ENCODE measurements around the gene CCDC152. TPM values are rescaled to one million over a fixed set of nuclear protein-coding genes. Genes with fewer than 3 reads are reported as not detected.
A peak's percentile ranks its signal among the peaks of the same experiment; 100 is the strongest.

The CCDC152 gene
- total and polyA plus RNA-seq, 10 of the 15 experiments (the other 5 are each of a cell fraction or from before 2014, with no cell fraction given): 0.12 to 25.8 (median 13.5) TPM

DNA sequence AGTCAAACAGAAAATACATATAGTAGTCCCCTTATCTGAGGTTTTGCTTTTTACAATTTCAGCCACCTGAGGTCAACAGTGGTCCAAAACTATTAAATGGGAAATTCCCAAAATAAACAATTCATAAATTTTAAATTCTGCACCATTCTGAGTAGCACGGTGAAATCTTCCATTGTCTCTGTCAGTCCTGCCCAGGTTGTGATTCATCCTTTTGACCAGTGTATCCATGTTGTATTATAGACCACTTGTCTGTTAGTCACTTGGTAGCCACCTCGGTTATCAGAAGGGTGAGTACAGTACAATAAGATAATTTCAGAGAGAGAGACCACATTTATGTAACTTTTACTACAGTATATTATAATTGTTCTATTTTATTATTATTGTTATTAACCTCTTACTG is 2.8 kb downstream of the CCDC152 start:
- in situ Hi-C loops (cut with MboI): no loop called here
- ChIA-PET CTCF (interaction anchor here (0.6 kb wide), 1 partner anchor 8 kb away, joined by 4 read pairs; no protein-coding TSS in a partner anchor), RAD21 (ENCODE audit: unreplicated experiment) (no interaction called here), POLR2A (no interaction called here), SMC1A (ENCODE audit: uncharacterized antibody, unreplicated experiment) (interaction anchor here (0.6 kb wide), 1 partner anchor 244 kb away, joined by 3 read pairs; no protein-coding TSS in a partner anchor)
- no peak overlapping the region for H3K27ac ChIP-seq (ENCODE audit: control insufficient read depth, insufficient read depth)
- H3K27me3 ChIP-seq (replicated peaks in 1 of 2; ENCODE audit: control insufficient read depth in 2 of 2, insufficient read depth in 2 of 2, low read length in 1 of 2): no peaks in the 10 kb centered on the region
- H3K4me3 ChIP-seq: no peak overlapping the region
- no TSS peak for BruUV-seq (replicated peaks)
- FAIRE-seq: peak; percentile 35
- H3K36me3 ChIP-seq (ENCODE audit: control insufficient read depth in 2 of 2, insufficient read depth in 2 of 2, low read length in 1 of 2): no peaks in the 10 kb centered on the region; a peak in 1 of 4 replicates
- intact Hi-C loops (cut with micrococcal nuclease; ENCODE audit: unreplicated experiment): no loop called here
- no peaks in the 10 kb centered on the region for H3K9me3 ChIP-seq (replicated peaks; ENCODE audit: control insufficient read depth, insufficient read depth, low read length)
- H3K9ac ChIP-seq (ENCODE audit: control insufficient read depth, insufficient read depth, low read length): no peak overlapping the region
- no peak overlapping the region for H3K4me2 ChIP-seq (ENCODE audit: control insufficient read depth, insufficient read depth)
- TF ChIP-seq SIN3A (IDR thresholded peaks at IDR 0.05; ENCODE audit: low read depth, low read length) (no peak), HDAC6 (IDR thresholded peaks at IDR 0.05; ENCODE audit: unreplicated experiment) (no peak), CTCF (IDR thresholded peaks at IDR 0.05 in 2 of 3, conservative IDR thresholded peaks at IDR 0.05 in 1 of 3; ENCODE audit: control insufficient read depth in 2 of 3, extremely low read depth in 1 of 3, insufficient read depth in 1 of 3, low read depth in 3 of 3, low read length in 3 of 3) (no peak), ESRRA (IDR thresholded peaks at IDR 0.05; ENCODE audit: low read length) (no peak), ZNF24 (IDR thresholded peaks at IDR 0.05) (no peak), RUNX3 (IDR thresholded peaks at IDR 0.05; ENCODE audit: low read length) (no peak), NR2C2 (IDR thresholded peaks at IDR 0.05; ENCODE audit: borderline replicate concordance, control insufficient read depth, insufficient read length, low read depth) (no peak), WRNIP1 (IDR thresholded peaks at IDR 0.05; ENCODE audit: borderline replicate concordance, low read depth, low read length) (no peak), REST (IDR thresholded peaks at IDR 0.05; ENCODE audit: low read depth, low read length) (no peak), SRF (IDR thresholded peaks at IDR 0.05; ENCODE audit: low read depth in 2 of 2, low read length in 2 of 2) (no peak), HDAC2 (IDR thresholded peaks at IDR 0.05) (no peak), STAT1 (conservative IDR thresholded peaks at IDR 0.05) (no peak), ZBED1 (IDR thresholded peaks at IDR 0.05; ENCODE audit: borderline replicate concordance) (no peak)
- TF ChIP-seq, protein P1, sequence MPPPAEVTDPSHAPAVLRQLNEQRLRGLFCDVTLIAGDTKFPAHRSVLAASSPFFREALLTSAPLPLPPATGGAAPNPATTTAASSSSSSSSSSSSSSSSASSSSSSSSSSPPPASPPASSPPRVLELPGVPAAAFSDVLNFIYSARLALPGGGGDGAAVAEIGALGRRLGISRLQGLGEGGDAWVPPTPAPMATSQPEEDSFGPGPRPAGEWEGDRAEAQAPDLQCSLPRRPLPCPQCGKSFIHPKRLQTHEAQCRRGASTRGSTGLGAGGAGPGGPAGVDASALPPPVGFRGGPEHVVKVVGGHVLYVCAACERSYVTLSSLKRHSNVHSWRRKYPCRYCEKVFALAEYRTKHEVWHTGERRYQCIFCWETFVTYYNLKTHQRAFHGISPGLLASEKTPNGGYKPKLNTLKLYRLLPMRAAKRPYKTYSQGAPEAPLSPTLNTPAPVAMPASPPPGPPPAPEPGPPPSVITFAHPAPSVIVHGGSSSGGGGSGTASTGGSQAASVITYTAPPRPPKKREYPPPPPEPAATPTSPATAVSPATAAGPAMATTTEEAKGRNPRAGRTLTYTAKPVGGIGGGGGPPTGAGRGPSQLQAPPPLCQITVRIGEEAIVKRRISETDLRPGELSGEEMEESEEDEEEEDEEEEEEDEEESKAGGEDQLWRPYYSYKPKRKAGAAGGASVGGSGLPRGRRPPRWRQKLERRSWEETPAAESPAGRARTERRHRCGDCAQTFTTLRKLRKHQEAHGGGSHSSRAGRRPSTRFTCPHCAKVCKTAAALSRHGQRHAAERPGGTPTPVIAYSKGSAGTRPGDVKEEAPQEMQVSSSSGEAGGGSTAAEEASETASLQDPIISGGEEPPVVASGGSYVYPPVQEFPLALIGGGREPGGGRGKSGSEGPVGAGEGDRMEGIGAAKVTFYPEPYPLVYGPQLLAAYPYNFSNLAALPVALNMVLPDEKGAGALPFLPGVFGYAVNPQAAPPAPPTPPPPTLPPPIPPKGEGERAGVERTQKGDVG (CRISPR knock-in tag; IDR thresholded peaks at IDR 0.05): no peak
- no peaks in the 10 kb centered on the region for H3K4me1 ChIP-seq (ENCODE audit: control insufficient read depth, insufficient read depth, low read length)
- no peak for ATAC-seq
- 68% methylated on average over 2 of the region's 2 CpGs for WGBS (ENCODE audit: insufficient coverage, insufficient replicate concordance, low lambda C conversion rate, missing lambda C conversion rate)
- no peak overlapping the region for H2AFZ ChIP-seq (ENCODE audit: control insufficient read depth, low read depth, low read length)
- no peaks in the 10 kb centered on the region for H3K79me2 ChIP-seq (ENCODE audit: control insufficient read depth, insufficient read depth, low read length)
- no peak for DNase-seq (ENCODE audit: low read depth, low spot score)
- no peaks in the 10 kb centered on the region for H4K20me1 ChIP-seq (ENCODE audit: control insufficient read depth, insufficient read depth)
